B cell (primary cell): Measurements from ENCODE around the gene CGNL1.

Experiments
- CTCF ChIP-seq: fragments of 200-600 bp; IDR thresholded peaks from one replicate; pipeline ENCODE4 v1.8.0; 2022; ENCODE audit warnings: antibody characterized with exemption, mild to moderate bottlenecking
- EZH2 ChIP-seq: IDR thresholded peaks from 2 replicates; pipeline ENCODE4 v1.6.1; 2012; ENCODE audit warnings: borderline replicate concordance, low read depth, mild to moderate bottlenecking, moderate library complexity, low read length; ENCODE audit not compliant: insufficient read depth, poor library complexity, severe bottlenecking

DNA sequence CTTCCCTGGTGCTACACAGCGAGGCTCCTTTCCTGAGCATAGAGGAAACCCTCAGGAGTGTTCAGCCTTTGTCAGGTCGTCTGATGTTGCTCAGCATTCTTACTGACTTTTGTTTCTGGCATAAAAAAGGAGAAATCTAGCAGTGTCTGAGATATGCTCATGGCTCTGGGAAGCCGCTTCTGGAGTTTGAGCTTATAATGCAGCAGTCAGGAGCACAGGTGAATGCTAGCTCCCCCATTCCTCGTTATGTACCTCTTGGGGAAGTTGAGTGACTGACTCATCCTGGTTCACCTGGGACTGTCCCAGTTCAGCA lies 166.2 kb downstream of the CGNL1 start:
- peak; percentile 45 for TF ChIP-seq CTCF
- no peak for TF ChIP-seq EZH2
